Activated CD4-positive, alpha-beta T cell treated with anti-CD3 and anti-CD28 coated beads, Interleukin-2, amount 10 ng/mL, durations not matched to agents 7 days and 5 days (primary cell): Measurements from ENCODE around the gene MAML3. TPM values are rescaled to one million over a fixed set of nuclear protein-coding genes. Genes with fewer than 3 reads are reported as not detected.

ENCODE experiments used
- CTCF ChIA-PET: fragments of 350-600 bp; sonication (Branson Sonifier 250); formaldehyde crosslinking; loops from one replicate; lab custom pipeline; 2021; ENCODE audit warnings: antibody characterized with exemption; lab: Charles Lee
- POLR2A ChIA-PET: fragments of 350-600 bp; sonication (Branson Sonifier 250); formaldehyde crosslinking; loops from one replicate; lab custom pipeline; 2021; ENCODE audit warnings: antibody characterized with exemption; lab: Charles Lee
- DNase-seq: peaks from one replicate; pipeline ENCODE4 v3.0.0-alpha.2; 2020
- H3K27ac Mint-ChIP-seq: one replicate; pipeline ENCODE4 v1.8.0; 2021; ENCODE audit warnings: mild to moderate bottlenecking, moderate library complexity, mixed read lengths
- H3K27me3 Mint-ChIP-seq: one replicate; pipeline ENCODE4 v1.8.0; 2021; ENCODE audit warnings: mixed read lengths
- H3K36me3 Mint-ChIP-seq: one replicate; pipeline ENCODE4 v1.8.0; 2021; ENCODE audit warnings: low read depth, mixed read lengths
- H3K4me1 Mint-ChIP-seq: one replicate; pipeline ENCODE4 v1.8.0; 2021; ENCODE audit warnings: mixed read lengths
- H3K4me3 Mint-ChIP-seq: one replicate; pipeline ENCODE4 v1.8.0; 2021; ENCODE audit warnings: mild to moderate bottlenecking, moderate library complexity, mixed read lengths
- H3K9me3 Mint-ChIP-seq: one replicate; pipeline ENCODE4 v1.8.0; 2021; ENCODE audit warnings: mixed read lengths
- total RNA-seq, 2 experiments: library from RNA; stranded (reverse); gene quantifications; one replicate each; pipeline ENCODE4 v1.2.3, GENCODE V29; 2021

The MAML3 gene
- total RNA-seq, 2 experiments from 2014 or later, result 2.0 to 2.2 TPM

- ChIA-PET POLR2A (no interaction called here), CTCF (interaction anchor here (0.9 kb wide), 1 partner anchor 15 kb away, joined by 3 read pairs; no protein-coding TSS in a partner anchor)
- H3K4me1 Mint-ChIP-seq, result peaks cover 39% of the 10 kb centered on the region
These were observed 98.0 kb downstream of the MAML3 start for GRCh38 chr4:140056015-140056414.

GRCh38 chr4:140054861-140055260 lies 99.1 kb downstream of the MAML3 start:
- DNase-seq, result no peak
- no peak overlapping the region for H3K4me3 Mint-ChIP-seq
- CTCF ChIA-PET, result interaction anchor here (0.6 to 0.9 kb wide), 3 partner anchors 16 to 172 kb away, joined by 3 to 4 read pairs (median 3); no protein-coding TSS in a partner anchor
- no peak overlapping the region for H3K27ac Mint-ChIP-seq
- no peaks in the 10 kb centered on the region for H3K9me3 Mint-ChIP-seq
- peaks cover 25% of the 10 kb centered on the region for H3K27me3 Mint-ChIP-seq
- POLR2A ChIA-PET, result no interaction called here
- peaks cover 48% of the 10 kb centered on the region for H3K4me1 Mint-ChIP-seq
- H3K36me3 Mint-ChIP-seq, result peaks cover 4% of the 10 kb centered on the region

More at GRCh38 chr4:140056015-140056414, 98.0 kb downstream of the MAML3 start:
- no peak overlapping the region for H3K27ac Mint-ChIP-seq
- H3K4me3 Mint-ChIP-seq, result no peak overlapping the region
- no peaks in the 10 kb centered on the region for H3K9me3 Mint-ChIP-seq
- peaks cover 4% of the 10 kb centered on the region for H3K36me3 Mint-ChIP-seq
- peaks cover 25% of the 10 kb centered on the region for H3K27me3 Mint-ChIP-seq
- no peak for DNase-seq

GRCh38 chr4:140053185-140053584 lies 100.8 kb downstream of the MAML3 start:
- ChIA-PET POLR2A (no interaction called here), CTCF (interaction anchor here (0.8 to 2.5 kb wide), 6 partner anchors 7 to 375 kb away, joined by 4 to 11 read pairs (median 6); partner anchors contain the start of gene MAML3)
- Mint-ChIP-seq H3K36me3 (peaks cover 4% of the 10 kb centered on the region), H3K4me1 (peaks cover 65% of the 10 kb centered on the region), H3K27ac (no peak overlapping the region), H3K27me3 (peaks cover 23% of the 10 kb centered on the region), H3K4me3 (no peak overlapping the region), H3K9me3 (no peaks in the 10 kb centered on the region)
- no peak for DNase-seq

- CTCF ChIA-PET, result interaction anchor here (0.9 to 2.5 kb wide), 10 partner anchors 9 to 213 kb away, joined by 3 to 11 read pairs (median 4); partner anchors contain the start of gene MAML3
- Mint-ChIP-seq H3K4me1 (peaks cover 61% of the 10 kb centered on the region), H3K36me3 (peaks cover 4% of the 10 kb centered on the region), H3K27ac (no peak overlapping the region), H3K27me3 (peaks cover 20% of the 10 kb centered on the region), H3K4me3 (no peak overlapping the region), H3K9me3 (no peaks in the 10 kb centered on the region)
- peak; percentile 50 for DNase-seq
- POLR2A ChIA-PET, result no interaction called here
These were observed 101.9 kb downstream of the MAML3 start for GRCh38 chr4:140052050-140052449.

- Mint-ChIP-seq H3K27ac (peak overlapping the region; percentile 80), H3K27me3 (peaks cover 13% of the 10 kb centered on the region), H3K9me3 (no peaks in the 10 kb centered on the region), H3K4me3 (peak overlapping the region; percentile 71), H3K4me1 (peaks cover 55% of the 10 kb centered on the region), H3K36me3 (no peaks in the 10 kb centered on the region)
- CTCF ChIA-PET, result interaction anchor here (0.9 to 2.2 kb wide), 3 partner anchors 9 to 202 kb away, joined by 3 to 5 read pairs (median 3); no protein-coding TSS in a partner anchor
- DNase-seq, result no peak
- POLR2A ChIA-PET, result interaction anchor here (0.7 kb wide), 1 partner anchor 89 kb away, joined by 3 read pairs; no protein-coding TSS in a partner anchor
These were observed 103.9 kb downstream of the MAML3 start for GRCh38 chr4:140049849-140050637.

- peak overlapping the region; percentile 80 for H3K27ac Mint-ChIP-seq
- ChIA-PET POLR2A (interaction anchor here (0.6 to 0.7 kb wide), 2 partner anchors 90 to 121 kb away, joined by 3 read pairs; no protein-coding TSS in a partner anchor), CTCF (interaction anchor here (0.9 to 2.2 kb wide), 3 partner anchors 8 to 203 kb away, joined by 3 to 5 read pairs (median 3); no protein-coding TSS in a partner anchor)
- H3K4me1 Mint-ChIP-seq, result peaks cover 50% of the 10 kb centered on the region
- peak overlapping the region; percentile 71 for H3K4me3 Mint-ChIP-seq
- no peaks in the 10 kb centered on the region for H3K36me3 Mint-ChIP-seq
- H3K9me3 Mint-ChIP-seq, result no peaks in the 10 kb centered on the region
- DNase-seq, result peak; percentile 66
- peaks cover 9% of the 10 kb centered on the region for H3K27me3 Mint-ChIP-seq
These were observed 104.7 kb downstream of the MAML3 start for GRCh38 chr4:140049024-140049848.

GRCh38 chr4:140048419-140048995 lies 105.5 kb downstream of the MAML3 start:
- H3K27ac Mint-ChIP-seq, result peak overlapping the region; percentile 61
- peaks cover 9% of the 10 kb centered on the region for H3K27me3 Mint-ChIP-seq
- no peaks in the 10 kb centered on the region for H3K9me3 Mint-ChIP-seq
- H3K4me1 Mint-ChIP-seq, result peaks cover 44% of the 10 kb centered on the region
- H3K36me3 Mint-ChIP-seq, result no peaks in the 10 kb centered on the region
- no peak for DNase-seq
- peak overlapping the region; percentile 71 for H3K4me3 Mint-ChIP-seq
- POLR2A ChIA-PET, result no interaction called here
- CTCF ChIA-PET, result no interaction called here

GRCh38 chr4:140047786-140048185 lies 106.2 kb downstream of the MAML3 start:
- Mint-ChIP-seq H3K4me1 (peaks cover 37% of the 10 kb centered on the region), H3K9me3 (no peaks in the 10 kb centered on the region), H3K4me3 (no peak overlapping the region), H3K36me3 (no peaks in the 10 kb centered on the region), H3K27me3 (peaks cover 9% of the 10 kb centered on the region), H3K27ac (no peak overlapping the region)
- no peak for DNase-seq
- CTCF ChIA-PET, result no interaction called here
- POLR2A ChIA-PET, result no interaction called here

- Mint-ChIP-seq H3K27ac (no peak overlapping the region), H3K9me3 (no peaks in the 10 kb centered on the region), H3K36me3 (no peaks in the 10 kb centered on the region), H3K27me3 (peaks cover 9% of the 10 kb centered on the region), H3K4me3 (no peak overlapping the region), H3K4me1 (peaks cover 37% of the 10 kb centered on the region)
- ChIA-PET POLR2A (no interaction called here), CTCF (interaction anchor here (1.2 to 1.5 kb wide), 2 partner anchors 18 to 23 kb away, joined by 3 to 4 read pairs; no protein-coding TSS in a partner anchor)
- no peak for DNase-seq
These were observed 106.9 kb downstream of the MAML3 start for GRCh38 chr4:140047017-140047640.

GRCh38 chr4:140046543-140046942 lies 107.4 kb downstream of the MAML3 start:
- H3K9me3 Mint-ChIP-seq, result no peaks in the 10 kb centered on the region
- POLR2A ChIA-PET, result interaction anchor here (0.6 kb wide), 1 partner anchor 57 kb away, joined by 3 read pairs; no protein-coding TSS in a partner anchor
- peaks cover 33% of the 10 kb centered on the region for H3K4me1 Mint-ChIP-seq
- CTCF ChIA-PET, result interaction anchor here (1.2 to 1.5 kb wide), 2 partner anchors 17 to 24 kb away, joined by 3 to 4 read pairs; no protein-coding TSS in a partner anchor
- DNase-seq, result no peak
- no peak overlapping the region for H3K27ac Mint-ChIP-seq
- H3K36me3 Mint-ChIP-seq, result no peaks in the 10 kb centered on the region
- peaks cover 9% of the 10 kb centered on the region for H3K27me3 Mint-ChIP-seq
- no peak overlapping the region for H3K4me3 Mint-ChIP-seq

GRCh38 chr4:140046016-140046415 lies 108.0 kb downstream of the MAML3 start:
- Mint-ChIP-seq H3K4me3 (no peak overlapping the region), H3K27ac (no peak overlapping the region), H3K9me3 (no peaks in the 10 kb centered on the region), H3K4me1 (peaks cover 33% of the 10 kb centered on the region), H3K36me3 (no peaks in the 10 kb centered on the region), H3K27me3 (peaks cover 9% of the 10 kb centered on the region)
- POLR2A ChIA-PET, result interaction anchor here (0.6 kb wide), 1 partner anchor 57 kb away, joined by 3 read pairs; no protein-coding TSS in a partner anchor
- no peak for DNase-seq
- CTCF ChIA-PET, result interaction anchor here (1.0 to 1.5 kb wide), 3 partner anchors 16 to 193 kb away, joined by 3 to 4 read pairs (median 3); no protein-coding TSS in a partner anchor
